BJ (cell line): ENCODE results near the gene APBB2. TPM values are rescaled to one million over a fixed set of nuclear protein-coding genes. Genes with fewer than 3 reads are reported as not detected.
A peak's percentile ranks its signal among the peaks of the same experiment; 100 is the strongest.

Experiments used
- CTCF ChIA-PET: fragments of 350-600 bp; formaldehyde crosslinking; extraction: SDS; loops from one replicate; lab custom pipeline; 2021; ENCODE audit warnings: antibody characterized with exemption, inconsistent platforms; lab: Yijun Ruan, JAX
- POLR2A ChIA-PET: fragments of 300-600 bp; sonication (Branson Sonifier 250); formaldehyde crosslinking; extraction: SDS; loops from one replicate; lab custom pipeline; 2021; ENCODE audit warnings: antibody characterized with exemption; lab: Charles Lee
- DNase-seq: peaks from one replicate; pipeline ENCODE4 v3.0.0-alpha.2; 2011; ENCODE audit warnings: low read depth
- H3K27me3 ChIP-seq: 2 replicates; pipeline ENCODE4 v1.6.0; 2011; ENCODE audit warnings: low read length; ENCODE audit not compliant: control insufficient read depth, insufficient read depth
- H3K36me3 ChIP-seq: 2 replicates; pipeline ENCODE4 v1.5.1; 2011; ENCODE audit warnings: low read length; ENCODE audit not compliant: control insufficient read depth, insufficient read depth
- H3K4me3 ChIP-seq: 2 replicates; pipeline ENCODE4 v1.5.1; 2011; ENCODE audit warnings: low read depth, mild to moderate bottlenecking, control low read depth, low read length
- polyA plus RNA-seq: library from polyadenylated mRNA; depleted of rRNA; stranded (reverse); fragments of >200 nt; gene quantifications from 2 replicates; pipeline ENCODE4 v1.2.3, GENCODE V29; 2011
- TF ChIP-seq, protein P1 (sequence below): IDR thresholded peaks from 2 replicates; pipeline ENCODE4 v1.5.1; 2011; ENCODE audit warnings: low read depth, mild to moderate bottlenecking, control low read depth, inconsistent platforms, low read length, moderate library complexity; ENCODE audit not compliant: insufficient read depth

APBB2 gene
- polyA plus RNA-seq, 1 experiment: 50.3 TPM

DNA sequence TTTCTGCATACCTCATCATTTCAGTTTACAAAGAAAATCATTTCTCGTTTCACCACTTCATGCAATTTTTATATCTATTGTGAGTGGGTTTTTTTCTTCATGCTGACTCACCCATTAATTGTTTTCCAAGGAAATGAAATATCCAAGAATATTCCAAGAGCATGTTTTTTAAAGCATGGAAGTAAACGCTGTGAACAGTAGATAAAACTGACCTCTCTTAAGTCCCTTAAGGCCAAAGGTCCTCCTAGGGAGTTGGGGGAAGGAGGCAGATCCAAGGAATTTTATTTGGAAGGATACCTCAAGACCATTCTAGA lies 2.6 kb upstream of the APBB2 start:
- CTCF ChIA-PET: interaction anchor here (0.6 to 9.0 kb wide), 9 partner anchors 63 to 293 kb away, joined by 3 to 80 read pairs (median 3); no protein-coding TSS in a partner anchor
- POLR2A ChIA-PET: interaction anchor here (0.7 to 0.9 kb wide), 3 partner anchors 74 to 293 kb away, joined by 6 to 20 read pairs (median 17); no protein-coding TSS in a partner anchor
- TF ChIP-seq, protein P1, sequence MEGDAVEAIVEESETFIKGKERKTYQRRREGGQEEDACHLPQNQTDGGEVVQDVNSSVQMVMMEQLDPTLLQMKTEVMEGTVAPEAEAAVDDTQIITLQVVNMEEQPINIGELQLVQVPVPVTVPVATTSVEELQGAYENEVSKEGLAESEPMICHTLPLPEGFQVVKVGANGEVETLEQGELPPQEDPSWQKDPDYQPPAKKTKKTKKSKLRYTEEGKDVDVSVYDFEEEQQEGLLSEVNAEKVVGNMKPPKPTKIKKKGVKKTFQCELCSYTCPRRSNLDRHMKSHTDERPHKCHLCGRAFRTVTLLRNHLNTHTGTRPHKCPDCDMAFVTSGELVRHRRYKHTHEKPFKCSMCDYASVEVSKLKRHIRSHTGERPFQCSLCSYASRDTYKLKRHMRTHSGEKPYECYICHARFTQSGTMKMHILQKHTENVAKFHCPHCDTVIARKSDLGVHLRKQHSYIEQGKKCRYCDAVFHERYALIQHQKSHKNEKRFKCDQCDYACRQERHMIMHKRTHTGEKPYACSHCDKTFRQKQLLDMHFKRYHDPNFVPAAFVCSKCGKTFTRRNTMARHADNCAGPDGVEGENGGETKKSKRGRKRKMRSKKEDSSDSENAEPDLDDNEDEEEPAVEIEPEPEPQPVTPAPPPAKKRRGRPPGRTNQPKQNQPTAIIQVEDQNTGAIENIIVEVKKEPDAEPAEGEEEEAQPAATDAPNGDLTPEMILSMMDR: no peak

DNA sequence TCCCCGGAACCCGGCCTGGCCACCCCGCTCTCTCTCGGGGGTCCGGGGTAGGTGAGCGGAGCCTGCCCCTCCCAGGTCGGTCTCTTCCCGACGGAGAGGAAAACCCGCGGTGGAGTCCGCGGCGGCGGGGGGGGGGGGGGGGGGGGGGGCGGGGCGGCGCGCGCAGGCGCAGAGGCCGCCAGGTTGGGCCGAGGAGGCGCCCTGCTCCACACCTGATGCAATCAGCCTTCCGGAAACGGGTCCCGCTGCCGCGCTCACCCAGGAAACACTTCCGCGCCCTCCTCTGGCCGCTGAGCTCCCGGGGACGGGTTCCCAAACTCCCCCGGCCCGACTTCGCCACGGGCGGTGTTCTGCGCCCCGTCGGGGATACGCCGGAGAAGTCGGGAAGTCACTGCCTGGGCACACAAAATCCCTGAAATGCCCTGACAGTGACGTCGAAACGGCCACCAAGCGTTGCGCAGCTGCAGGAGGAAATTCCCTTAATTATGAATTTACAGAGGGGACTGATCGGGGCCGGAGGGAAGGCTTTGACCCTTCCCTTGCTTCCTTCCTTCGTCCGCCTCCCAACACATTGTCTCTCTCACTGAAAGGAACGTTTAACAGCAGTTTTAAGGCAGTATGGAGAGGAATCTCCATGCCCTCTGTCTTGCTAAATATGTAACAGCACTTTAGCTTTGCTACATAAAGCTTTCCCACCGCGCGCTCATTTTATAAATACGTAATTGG lies 2.1 kb upstream of the APBB2 start:
- no peaks in the 10 kb centered on the region for H3K27me3 ChIP-seq
- CTCF ChIA-PET: interaction anchor here (0.6 to 9.0 kb wide), 12 partner anchors 42 to 293 kb away, joined by 3 to 80 read pairs (median 3); no protein-coding TSS in a partner anchor
- H3K4me3 ChIP-seq: peak overlapping the region; percentile 64
- POLR2A ChIA-PET: interaction anchor here (0.7 to 0.9 kb wide), 3 partner anchors 73 to 292 kb away, joined by 6 to 20 read pairs (median 17); no protein-coding TSS in a partner anchor
- no peaks in the 10 kb centered on the region for H3K36me3 ChIP-seq
- no peak for DNase-seq
- TF ChIP-seq, protein P1: peak; percentile 34

More for the DNA sequence above, 2.6 kb upstream of the APBB2 start:
- Histone ChIP-seq H3K27me3 (no peaks in the 10 kb centered on the region), H3K4me3 (peak overlapping the region; percentile 64; the same call in 1 of the 2 replicates), H3K36me3 (no peaks in the 10 kb centered on the region)
- DNase-seq: no peak

DNA sequence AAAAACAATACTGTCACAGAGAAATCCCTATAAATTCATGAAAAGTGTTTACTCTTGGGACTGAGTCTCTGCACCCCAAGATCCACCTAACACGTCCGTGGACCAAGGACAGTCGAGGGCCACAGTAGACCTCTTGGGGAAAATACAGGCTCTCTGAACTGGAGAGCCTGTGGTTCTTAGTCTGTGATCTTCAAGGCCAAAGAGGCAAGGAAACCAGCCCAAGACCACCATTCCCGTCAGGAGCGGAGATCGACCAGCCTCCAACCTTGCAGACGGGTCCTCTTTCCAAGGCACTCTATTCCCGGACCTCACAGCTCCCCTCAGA lies 1.6 kb upstream of the APBB2 start:
- ChIA-PET CTCF (interaction anchor here (0.6 to 9.0 kb wide), 9 partner anchors 43 to 292 kb away, joined by 3 to 80 read pairs (median 3); no protein-coding TSS in a partner anchor), POLR2A (no interaction called here)
- Histone ChIP-seq H3K4me3 (peak overlapping the region; percentile 64), H3K27me3 (no peaks in the 10 kb centered on the region), H3K36me3 (no peaks in the 10 kb centered on the region)
- DNase-seq: no peak
- TF ChIP-seq, protein P1: no peak

DNA sequence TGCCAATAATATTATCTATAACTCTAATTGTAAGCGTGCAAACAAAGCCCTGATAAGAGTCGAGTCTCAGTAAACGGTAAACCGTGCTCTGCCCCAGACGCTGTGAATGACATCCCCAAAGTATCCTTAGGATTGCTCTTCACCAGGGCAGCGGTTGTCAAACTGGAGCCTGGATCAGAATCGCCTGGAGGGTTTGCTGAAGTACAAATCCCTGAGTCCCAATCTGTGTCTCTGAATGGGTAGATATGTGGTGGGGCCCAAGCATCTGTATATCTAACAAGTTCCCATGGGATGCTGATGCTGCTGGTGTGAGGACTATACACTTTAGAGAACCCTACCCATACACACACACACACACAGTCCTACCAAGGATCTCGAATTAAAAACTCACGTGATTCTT lies 813 bp upstream of the APBB2 start:
- ChIA-PET POLR2A (no interaction called here), CTCF (interaction anchor here (1.1 to 9.0 kb wide), 14 partner anchors 11 to 313 kb away, joined by 3 to 80 read pairs (median 5); no protein-coding TSS in a partner anchor)
- no peak for DNase-seq
- TF ChIP-seq, protein P1: no peak
- Histone ChIP-seq H3K36me3 (no peaks in the 10 kb centered on the region), H3K27me3 (no peaks in the 10 kb centered on the region), H3K4me3 (no peak overlapping the region)

DNA sequence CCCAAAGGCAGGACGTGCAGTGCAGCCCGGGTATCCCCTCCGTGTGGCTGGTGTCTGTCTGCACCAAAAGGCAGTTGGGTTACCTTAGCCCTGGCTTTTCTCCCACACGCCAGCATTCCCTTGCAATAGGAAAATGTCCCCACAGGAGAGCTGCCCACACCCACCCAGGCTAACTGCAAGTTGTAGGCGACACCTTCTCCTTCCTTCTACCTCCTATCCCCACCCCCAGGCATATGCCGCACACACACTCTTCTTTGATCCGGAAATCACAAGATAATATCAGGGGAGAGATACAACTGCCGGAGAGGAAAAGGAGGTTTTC lies 444 bp upstream of the APBB2 start:
- no peak for DNase-seq
- CTCF ChIA-PET: interaction anchor here (0.9 to 9.0 kb wide), 20 partner anchors 10 to 313 kb away, joined by 3 to 80 read pairs (median 4); no protein-coding TSS in a partner anchor
- H3K4me3 ChIP-seq: 0 out of 2 replicates have a peak overlapping the region, but pooled peaks have one; percentile 10
- no peaks in the 10 kb centered on the region for H3K27me3 ChIP-seq
- H3K36me3 ChIP-seq: no peaks in the 10 kb centered on the region
- TF ChIP-seq, protein P1: no peak
- POLR2A ChIA-PET: interaction anchor here (0.7 kb wide), 1 partner anchor 85 kb away, joined by 4 read pairs; no protein-coding TSS in a partner anchor
